Camera-type eye (tissue), 1 donor: Measurements from ENCODE around the gene ARL8B. TPM values are rescaled to one million over a fixed set of nuclear protein-coding genes. Genes with fewer than 3 reads are reported as not detected.

Experiments
- total RNA-seq: library from RNA; depleted of rRNA; stranded (reverse); fragments of >200 nt; gene quantifications from one replicate; pipeline ENCODE4 v1.2.3, GENCODE V29; 2014

Gene ARL8B
- total RNA-seq = 67.8 TPM

GRCh38 chr3:5122030-5122740, at the start of gene ARL8B:
Gene ARL8B, plus strand, starts transcription at chr3:5122292. Its CDS starts 174 bp downstream, at chr3:5122466.

DNA sequence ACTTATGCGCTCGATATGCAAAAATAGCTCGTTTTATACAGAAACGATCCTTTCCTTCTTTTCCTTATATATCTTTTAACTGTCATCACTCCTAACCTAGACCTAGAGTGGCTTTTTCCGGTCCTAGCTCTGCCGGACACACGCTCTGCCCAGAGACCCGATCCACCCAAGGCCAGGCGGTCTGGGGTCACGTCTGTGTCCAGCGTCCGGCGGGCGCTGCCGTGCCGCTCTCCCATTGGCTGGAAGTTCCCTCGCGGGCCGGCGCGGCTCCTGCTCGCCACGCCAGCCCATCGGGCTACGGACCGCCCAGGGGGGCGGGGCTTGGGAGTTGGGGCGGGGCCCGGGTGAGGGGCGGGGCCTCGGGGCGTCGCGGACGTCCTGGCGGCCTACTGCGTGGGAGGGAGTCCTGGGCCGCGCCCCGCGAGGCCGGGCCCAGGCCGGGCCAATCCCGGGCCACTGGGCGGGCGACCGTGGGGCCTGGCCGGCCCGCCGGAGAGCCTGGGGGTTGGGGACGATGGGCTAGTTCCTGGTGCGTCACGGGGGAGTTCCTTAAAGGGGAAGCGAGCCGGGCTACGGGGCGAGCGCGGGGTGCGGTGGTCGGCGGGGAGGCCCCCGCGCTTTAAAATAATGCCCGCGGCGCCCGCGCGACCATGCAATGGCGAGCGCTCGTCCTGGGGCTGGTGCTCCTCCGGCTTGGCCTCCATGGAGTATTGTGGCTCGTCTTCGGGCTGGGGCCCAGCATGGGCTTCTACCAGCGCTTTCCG, 65.2 kb downstream of the ARL8B start, which contains the start of gene EDEM1:
EDEM1 (plus strand) TSS at position 552 of the 764 bp plus-strand sequence; CDS start at position 651, 99 bp downstream.

Other genes starting within 250 kb of the ARL8B start
- 79.9 TPM for gene BHLHE40, start 142.9 kb upstream of the ARL8B start, total RNA-seq
- gene EDEM1, start 65.4 kb downstream of the ARL8B start, total RNA-seq = 25.0 TPM